H1 (cell line): ENCODE measurements around the gene CFDP1. TPM values are rescaled to one million over a fixed set of nuclear protein-coding genes. Genes with fewer than 3 reads are reported as not detected.

Experiments used
- CTCF ChIA-PET: fragments of 300-600 bp; sonication (Branson Sonifier 250); formaldehyde crosslinking; loops from one replicate; lab custom pipeline; 2021; ENCODE audit not compliant: partially characterized antibody; lab: Charles Lee
- POLR2A ChIA-PET: fragments of 300-600 bp; sonication (Branson Sonifier 250); formaldehyde crosslinking; loops from one replicate; lab custom pipeline; 2021; ENCODE audit warnings: inconsistent platforms; ENCODE audit not compliant: partially characterized antibody; lab: Charles Lee
- DNase-seq, 2 experiments: peaks; one replicate each; pipeline versions ENCODE4 v3.0.0 to v3.0.0-alpha.2; 2010 to 2022; ENCODE audit warnings: low spot score in 2 of 2, low read depth in 1 of 2, mixed read lengths in 1 of 2
- FAIRE-seq: peaks from 2 replicates; lab custom pipeline; 2011; peaks lifted over from hg19 to GRCh38; lab: Jason Lieb, UNC
- H2AFZ ChIP-seq: 2 replicates; pipeline ENCODE4 v1.8.1; 2012; ENCODE audit warnings: low read length, inconsistent platforms
- H2AK5ac ChIP-seq: 2 replicates; pipeline ENCODE4 v1.6.1; 2013; ENCODE audit warnings: low read depth, low read length
- H2BK120ac ChIP-seq: replicated peaks from 2 replicates; pipeline ENCODE3; 2013; ENCODE audit warnings: low read depth, low read length, inconsistent platforms
- H2BK12ac ChIP-seq: 2 replicates; pipeline ENCODE4 v1.6.1; 2013; ENCODE audit warnings: low read depth, low read length
- H2BK15ac ChIP-seq: 2 replicates; pipeline ENCODE4 v1.6.1; 2013; ENCODE audit warnings: low read length
- H2BK20ac ChIP-seq: 2 replicates; pipeline ENCODE4 v1.6.1; 2013; ENCODE audit warnings: low read length
- H2BK5ac ChIP-seq: 2 replicates; pipeline ENCODE4 v1.6.1; 2013; ENCODE audit warnings: low read depth, low read length
- H3K14ac ChIP-seq: 2 replicates; pipeline ENCODE4 v1.6.1; 2013; ENCODE audit warnings: inconsistent platforms; ENCODE audit not compliant: insufficient read length
- H3K18ac ChIP-seq: 2 replicates; pipeline ENCODE4 v1.6.1; 2013; ENCODE audit warnings: low read length; ENCODE audit errors: extremely low read depth
- H3K23ac ChIP-seq: 2 replicates; pipeline ENCODE4 v1.6.1; 2013; ENCODE audit warnings: inconsistent platforms; ENCODE audit not compliant: insufficient read length
- H3K23me2 ChIP-seq: 2 replicates; pipeline ENCODE4 v1.6.1; 2013; ENCODE audit warnings: low read depth, low read length
- H3K27ac ChIP-seq: 2 replicates; pipeline ENCODE4 v1.6.1; 2011; ENCODE audit warnings: low read depth, low read length, inconsistent platforms
- H3K27me3 ChIP-seq, 4 experiments: replicated peaks in 1 of 4; 1 replicate in 1 of 4; 2 replicates in 3 of 4; pipeline versions ENCODE4 v1.6.1 to v1.8.1; 2011 to 2013; ENCODE audit warnings: low read length in 3 of 4, mild to moderate bottlenecking in 3 of 4, inconsistent platforms in 2 of 4, mixed read lengths in 2 of 4, moderate library complexity in 1 of 4; ENCODE audit not compliant: control insufficient read depth in 3 of 4, insufficient read depth in 3 of 4; ENCODE audit errors: extremely low read depth in 1 of 4
- H3K36me3 ChIP-seq, 4 experiments: 2 replicates each; pipeline versions ENCODE4 v1.6.1 to v1.8.1; 2011 to 2013; ENCODE audit warnings: mild to moderate bottlenecking in 4 of 4, low read length in 3 of 4, moderate library complexity in 2 of 4, control low read depth in 1 of 4, inconsistent platforms in 1 of 4; ENCODE audit not compliant: insufficient read depth in 4 of 4, control insufficient read depth in 2 of 4
- H3K4ac ChIP-seq: replicated peaks from 2 replicates; pipeline ENCODE3; 2013; ENCODE audit warnings: low read length, low read depth, mixed read lengths, inconsistent platforms; ENCODE audit not compliant: insufficient read length
- H3K4me1 ChIP-seq, 4 experiments: replicated peaks in 1 of 4; 1 replicate in 1 of 4; 2 replicates in 3 of 4; pipeline versions ENCODE4 v1.6.1 to v1.8.1; 2011 to 2013; ENCODE audit warnings: low read length in 3 of 4, inconsistent platforms in 2 of 4, mixed read lengths in 1 of 4; ENCODE audit not compliant: insufficient read depth in 4 of 4, control insufficient read depth in 3 of 4
- H3K4me2 ChIP-seq, 2 experiments: 2 replicates each; pipeline versions ENCODE4 v1.6.1 to v1.8.1; 2011 to 2013; ENCODE audit warnings: low read depth in 2 of 2, low read length in 2 of 2, control low read depth in 1 of 2, inconsistent platforms in 1 of 2, mild to moderate bottlenecking in 1 of 2; ENCODE audit not compliant: insufficient read depth in 1 of 2
- H3K4me3 ChIP-seq, 4 experiments: fragments of 200-600, 300-600 bp in 1 of 4; sonication (generic), shearing (Covaris generic), sonication (Bioruptor Twin) in 1 of 4; 2 replicates each; pipeline versions ENCODE4 v1.5.1 to v1.8.1; 2011 to 2016; ENCODE audit warnings: low read length in 4 of 4, low read depth in 3 of 4, control low read depth in 2 of 4, inconsistent platforms in 2 of 4, mild to moderate bottlenecking in 2 of 4, mixed read lengths in 1 of 4, moderate library complexity in 1 of 4; ENCODE audit not compliant: insufficient read depth in 2 of 4; ENCODE audit errors: extremely low read depth in 1 of 4
- H3K56ac ChIP-seq: replicated peaks from 2 replicates; pipeline ENCODE3; 2013; ENCODE audit warnings: low read depth, mild to moderate bottlenecking, mixed read lengths, low read length, inconsistent platforms; ENCODE audit not compliant: insufficient read length
- H3K79me1 ChIP-seq: 2 replicates; pipeline ENCODE4 v1.6.1; 2013; ENCODE audit warnings: low read depth, low read length, control low read depth
- H3K79me2 ChIP-seq, 2 experiments: 2 replicates each; pipeline versions ENCODE4 v1.6.1 to v1.8.1; 2012 to 2013; ENCODE audit warnings: low read length in 2 of 2, mild to moderate bottlenecking in 2 of 2, inconsistent platforms in 1 of 2; ENCODE audit not compliant: insufficient read depth in 2 of 2, control insufficient read depth in 1 of 2
- H3K9ac ChIP-seq, 4 experiments: replicated peaks in 1 of 4; 1 replicate in 1 of 4; 2 replicates in 3 of 4; pipeline versions ENCODE4 v1.6.1 to v1.8.1; 2011 to 2013; ENCODE audit warnings: low read depth in 3 of 4, low read length in 3 of 4, control low read depth in 2 of 4, mild to moderate bottlenecking in 2 of 4, moderate library complexity in 2 of 4, inconsistent platforms in 1 of 4; ENCODE audit errors: extremely low read depth in 1 of 4
- H3K9me3 ChIP-seq, 2 experiments: 2 replicates each; pipeline versions ENCODE4 v1.6.1 to v1.8.1; 2012 to 2013; ENCODE audit warnings: mild to moderate bottlenecking in 2 of 2, moderate library complexity in 2 of 2, control low read depth in 1 of 2, inconsistent platforms in 1 of 2, low read depth in 1 of 2, low read length in 1 of 2, mixed read lengths in 1 of 2; ENCODE audit not compliant: insufficient read depth in 2 of 2
- H4K20me1 ChIP-seq, 2 experiments: replicated peaks in 1 of 2; 2 replicates each; pipeline versions ENCODE3 to v1.8.1; 2011 to 2013; ENCODE audit warnings: inconsistent platforms in 2 of 2, low read length in 2 of 2, mild to moderate bottlenecking in 1 of 2; ENCODE audit not compliant: insufficient read depth in 2 of 2, control insufficient read depth in 1 of 2
- H4K5ac ChIP-seq: 2 replicates; pipeline ENCODE4 v1.6.1; 2013; ENCODE audit warnings: low read length, low read depth, mixed read lengths, inconsistent platforms; ENCODE audit not compliant: insufficient read length
- H4K8ac ChIP-seq: 2 replicates; pipeline ENCODE4 v1.8.0; 2013; ENCODE audit warnings: mild to moderate bottlenecking, moderate library complexity, low read length, inconsistent platforms; ENCODE audit not compliant: insufficient read depth; ENCODE audit errors: extremely low read depth
- H4K91ac ChIP-seq: replicated peaks from 2 replicates; pipeline ENCODE3; 2013; ENCODE audit warnings: low read length, mixed read lengths, inconsistent platforms; ENCODE audit not compliant: insufficient read length
- RNF2 ChIP-seq: fragments of 200-900, 300-1000 bp; sonication (generic); IDR thresholded peaks from 2 replicates; pipeline ENCODE4 v1.7.1; 2016; ENCODE audit warnings: borderline replicate concordance, low read depth, mild to moderate bottlenecking, antibody characterized with exemption, low read length; ENCODE audit not compliant: poor library complexity, severe bottlenecking; ENCODE audit errors: missing control alignments
- WGBS, 2 experiments: shearing (Covaris generic) in 1 of 2; methylation state at CpG; one replicate each; pipeline versions ENCODE4 v1.1.6 to v1.1.7; 2013 to 2015; ENCODE audit warnings: low lambda C conversion rate in 2 of 2, mixed read lengths in 2 of 2, inconsistent platforms in 1 of 2, low coverage in 1 of 2, missing lambda C conversion rate in 1 of 2; ENCODE audit not compliant: insufficient replicate concordance in 2 of 2, insufficient coverage in 1 of 2, insufficient read length in 1 of 2; ENCODE audit errors: extremely low coverage in 1 of 2, missing lambda C conversion rate in 1 of 2; 5-methylcytosine and 5-hydroxymethylcytosine counted together
- polyA plus RNA-seq, 7 experiments: library from polyadenylated mRNA; depleted of rRNA in 3 of 7; stranded (reverse) in 5 of 7; unstranded in 2 of 7; fragments of >200 nt in 5 of 7; fragments of 200-250 nt in 2 of 7; gene quantifications; 1 replicate in 5 of 7; 2 replicates in 1 of 7; 4 replicates in 1 of 7; pipeline versions ENCODE4 v1.2.1 to v1.2.3, GENCODE V29; 2011 to 2013; ENCODE audit warnings: missing spikeins in 2 of 7, mixed read lengths in 2 of 7
- total RNA-seq: library from RNA; stranded (reverse); fragmentation: NEBNext Ultra II Directional; extraction: Animal tissue kit (Norgen Biotek cat#: 25700); gene quantifications from 2 replicates; pipeline ENCODE4 v1.2.1, GENCODE V29; 2021

CFDP1 gene
- total and polyA plus RNA-seq, 2 of the 8 experiments (the other 6 are each of a cell fraction or from before 2014, with no cell fraction given): 25.5 to 77.3 TPM

GRCh38 chr16:75322740-75323139, 110.6 kb downstream of the CFDP1 start:
- no peak overlapping the region for H2BK12ac ChIP-seq
- H3K4me2 ChIP-seq: no peak overlapping the region
- H3K23ac ChIP-seq: no peak overlapping the region
- H2BK120ac ChIP-seq: no peak overlapping the region
- peaks cover 0 to 2% (median 0%) of the 10 kb centered on the region in 4 experiments; a peak in 1 of 7 replicates for H3K4me1 ChIP-seq
- H3K79me1 ChIP-seq: no peaks in the 10 kb centered on the region
- H4K91ac ChIP-seq: no peak overlapping the region
- no peaks in the 10 kb centered on the region; a peak in 1 of 4 replicates for H3K79me2 ChIP-seq
- DNase-seq: no peak
- H3K18ac ChIP-seq: no peak overlapping the region
- no peak overlapping the region for H4K5ac ChIP-seq
- no peak overlapping the region for H3K27ac ChIP-seq
- H3K36me3 ChIP-seq: no peaks in the 10 kb centered on the region; a peak in 1 of 8 replicates
- H2BK20ac ChIP-seq: no peak overlapping the region
- H3K9ac ChIP-seq: no peak overlapping the region
- WGBS, 2 experiments: 63% methylated on average over 3 of the region's 3 CpGs; no CpG with 5 or more reads in 1 of the 2 experiments
- CTCF ChIA-PET: interaction anchor here (0.7 to 1.3 kb wide), 5 partner anchors 9 to 123 kb away, joined by 3 to 9 read pairs (median 3); no protein-coding TSS in a partner anchor
- H3K4ac ChIP-seq: no peak overlapping the region
- no peaks in the 10 kb centered on the region for H3K23me2 ChIP-seq
- POLR2A ChIA-PET: interaction anchor here (0.6 kb wide), 1 partner anchor 88 kb away, joined by 4 read pairs; no protein-coding TSS in a partner anchor
- H2AFZ ChIP-seq: no peak overlapping the region
- FAIRE-seq: no peak
- H3K27me3 ChIP-seq: no peaks in the 10 kb centered on the region
- H2BK15ac ChIP-seq: no peak overlapping the region
- H4K8ac ChIP-seq: no peak overlapping the region
- no peak overlapping the region for H3K14ac ChIP-seq
- TF ChIP-seq RNF2: no peak
- TF ChIP-seq, all 59 proteins: peak for 0
- Histone ChIP-seq H4K20me1 (peaks cover 0 to 2% of the 10 kb centered on the region in 2 experiments), H3K9me3 (no peaks in the 10 kb centered on the region), H2AK5ac (no peak overlapping the region), H2BK5ac (no peak overlapping the region), H3K56ac (no peak overlapping the region), H3K4me3 (no peak overlapping the region)
